Glutamatergic neuron (in vitro differentiated cells): Measurements from ENCODE around the gene STAC2. TPM values are rescaled to one million over a fixed set of nuclear protein-coding genes. Genes with fewer than 3 reads are reported as not detected.

ENCODE experiments used
- DNase-seq: peaks from one replicate; pipeline ENCODE4 v3.0.0; 2022
- H3K27ac Mint-ChIP-seq: one replicate; pipeline ENCODE4 v1.8.0; 2020; ENCODE audit warnings: mild to moderate bottlenecking, mixed read lengths, inconsistent platforms; ENCODE audit not compliant: unreplicated experiment
- H3K27me3 Mint-ChIP-seq: one replicate; pipeline ENCODE4 v1.8.0; 2020; ENCODE audit warnings: mild to moderate bottlenecking, moderate library complexity, mixed read lengths, inconsistent platforms; ENCODE audit not compliant: unreplicated experiment
- H3K36me3 Mint-ChIP-seq: one replicate; pipeline ENCODE4 v1.8.0; 2020; ENCODE audit warnings: mild to moderate bottlenecking, mixed read lengths, inconsistent platforms; ENCODE audit not compliant: unreplicated experiment
- H3K4me1 Mint-ChIP-seq: one replicate; pipeline ENCODE4 v1.8.0; 2020; ENCODE audit warnings: mild to moderate bottlenecking, low read depth, mixed read lengths, inconsistent platforms; ENCODE audit not compliant: unreplicated experiment
- H3K4me3 Mint-ChIP-seq: one replicate; pipeline ENCODE4 v1.8.0; 2020; ENCODE audit warnings: mild to moderate bottlenecking, mixed read lengths, inconsistent platforms; ENCODE audit not compliant: unreplicated experiment
- H3K9me3 Mint-ChIP-seq: one replicate; pipeline ENCODE4 v1.8.0; 2020; ENCODE audit warnings: mild to moderate bottlenecking, moderate library complexity, mixed read lengths, inconsistent platforms; ENCODE audit not compliant: unreplicated experiment
- CTCF ChIP-seq: fragments of 200-600 bp; sonication (generic); IDR thresholded peaks from one replicate; pipeline ENCODE4 v1.5.0; 2021; ENCODE audit not compliant: partially characterized antibody, unreplicated experiment
- total RNA-seq: library from RNA; stranded (reverse); fragmentation: NEBNext Ultra II Directional; extraction: Animal tissue kit (Norgen Biotek cat#: 25700); gene quantifications from one replicate; pipeline ENCODE4 v1.2.1, GENCODE V29; 2021; ENCODE audit not compliant: unreplicated experiment

Gene STAC2
- total RNA-seq, 1 donor from 2014 or later, result 1.8 TPM

- Mint-ChIP-seq H3K27ac (peak overlapping the region; percentile 60), H3K4me3 (peak overlapping the region; percentile 87), H3K4me1 (peaks cover 32% of the 10 kb centered on the region), H3K27me3 (peaks cover 3% of the 10 kb centered on the region), H3K9me3 (peaks cover 4% of the 10 kb centered on the region), H3K36me3 (peaks cover 5% of the 10 kb centered on the region)
- peak; percentile 51 for TF ChIP-seq CTCF
- peak; percentile 78 for DNase-seq
Observed at GRCh38 chr17:39194089-39194984, 31.4 kb downstream of the STAC2 start.

DNA sequence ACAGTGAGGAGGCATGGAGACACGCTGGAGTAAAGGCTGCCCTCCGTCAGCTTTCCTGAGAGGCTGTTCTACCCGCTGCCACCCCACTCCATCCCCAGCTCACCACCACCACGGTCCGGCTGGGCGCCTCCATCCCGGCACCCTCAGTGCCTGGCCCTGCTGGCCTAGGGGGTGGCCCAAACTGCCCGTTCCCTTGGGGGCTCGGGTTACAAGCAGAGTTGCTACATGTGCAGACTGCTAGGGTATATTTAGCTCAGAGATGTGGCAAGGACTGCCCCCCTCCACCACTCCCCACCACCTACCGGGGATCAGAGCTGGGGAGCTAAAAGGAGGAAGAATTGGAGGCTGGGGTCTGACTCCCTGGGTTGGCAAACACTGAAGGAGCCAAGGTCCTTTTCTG, 32.4 kb downstream of the STAC2 start:
- peak overlapping the region; percentile 60 for H3K4me3 Mint-ChIP-seq
- peaks cover 5% of the 10 kb centered on the region for H3K36me3 Mint-ChIP-seq
- DNase-seq, result no peak
- peaks cover 3% of the 10 kb centered on the region for H3K9me3 Mint-ChIP-seq
- H3K4me1 Mint-ChIP-seq, result peaks cover 31% of the 10 kb centered on the region
- no peak for TF ChIP-seq CTCF
- no peak overlapping the region for H3K27ac Mint-ChIP-seq
- H3K27me3 Mint-ChIP-seq, result peaks cover 3% of the 10 kb centered on the region

DNA sequence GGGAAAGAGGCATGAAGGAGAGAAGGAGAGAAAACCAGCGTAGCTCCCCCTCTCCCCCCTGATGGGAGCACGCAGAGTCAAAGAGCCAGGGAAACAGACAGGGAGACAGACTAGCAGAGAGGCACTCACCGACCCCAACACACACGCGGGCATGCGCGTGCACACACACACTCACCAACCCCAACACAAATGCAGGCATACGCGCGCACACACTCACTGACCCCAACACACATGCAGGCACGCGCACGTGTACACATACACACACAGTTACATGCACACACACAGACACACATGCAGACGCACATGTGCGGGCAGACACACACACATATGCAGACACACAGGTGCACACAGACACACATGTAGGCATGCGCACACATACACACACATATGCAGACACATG, 32.8 kb downstream of the STAC2 start:
- TF ChIP-seq CTCF, result no peak
- Mint-ChIP-seq H3K4me1 (peaks cover 28% of the 10 kb centered on the region), H3K9me3 (peaks cover 2% of the 10 kb centered on the region), H3K27me3 (peaks cover 3% of the 10 kb centered on the region), H3K4me3 (peak overlapping the region; percentile 60), H3K27ac (peak overlapping the region; percentile 75), H3K36me3 (peaks cover 5% of the 10 kb centered on the region)
- DNase-seq, result no peak

DNA sequence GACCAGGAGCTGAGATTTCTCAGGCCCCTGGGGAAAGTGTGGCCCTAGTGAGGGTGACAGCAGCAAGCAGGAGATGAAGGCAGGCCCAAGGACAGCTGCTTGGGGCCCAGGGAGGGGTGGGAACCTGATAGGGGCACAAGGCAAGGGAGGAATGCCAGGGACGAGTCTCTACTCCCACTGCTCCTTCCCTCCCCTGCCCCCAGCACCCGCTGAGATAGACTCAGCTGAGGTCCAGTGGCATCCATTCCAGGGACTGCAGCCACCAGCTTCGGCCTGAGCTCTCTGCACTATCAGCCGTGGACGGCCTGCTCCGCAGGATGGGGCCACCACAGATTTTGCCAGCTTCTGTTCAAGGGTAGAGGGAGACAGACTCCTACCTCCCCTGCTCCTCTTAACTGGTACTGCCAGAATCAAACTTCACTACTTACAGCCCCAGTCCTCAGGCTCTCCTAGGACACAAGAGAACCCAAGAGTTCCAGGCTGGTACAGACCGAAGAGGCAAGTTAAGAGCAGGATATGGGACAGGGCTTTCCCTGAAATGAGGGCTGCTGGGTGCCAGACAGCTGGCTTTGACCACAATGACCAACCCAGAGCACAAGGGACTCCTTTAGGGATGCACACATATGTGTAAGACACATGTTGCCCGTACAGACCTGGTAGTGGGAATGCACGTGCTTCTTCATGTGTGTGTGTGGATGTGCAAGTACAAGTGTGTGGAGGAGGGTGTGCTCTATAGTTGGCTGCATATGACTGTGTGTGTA, 33.8 kb downstream of the STAC2 start:
- TF ChIP-seq CTCF, result no peak
- Mint-ChIP-seq H3K36me3 (peaks cover 5% of the 10 kb centered on the region), H3K4me1 (peaks cover 28% of the 10 kb centered on the region), H3K27me3 (peaks cover 3% of the 10 kb centered on the region), H3K4me3 (peak overlapping the region; percentile 60), H3K9me3 (peaks cover 2% of the 10 kb centered on the region), H3K27ac (no peak overlapping the region)
- no peak for DNase-seq
